SK-N-SH (cell line): ENCODE data around the gene RBP5. TPM values are rescaled to one million over a fixed set of nuclear protein-coding genes. Genes with fewer than 3 reads are reported as not detected.

Experiments
- CTCF ChIA-PET: fragments of 300-600, 350-600 bp; formaldehyde crosslinking; extraction: SDS; loops from one replicate; lab custom pipeline; 2021; lab: Yijun Ruan, JAX
- POLR2A ChIA-PET: fragments of 350-600 bp; sonication (Branson Sonifier 250); formaldehyde crosslinking; extraction: SDS; loops from one replicate; lab custom pipeline; 2020; ENCODE audit warnings: antibody characterized with exemption, inconsistent platforms; lab: Yijun Ruan, JAX
- DNase-seq: peaks from one replicate; pipeline ENCODE4 v3.0.0; 2012
- H2AFZ ChIP-seq: fragments of 200-600 bp; sonication (generic); 2 replicates; pipeline ENCODE4 v1.8.1; 2016; ENCODE audit warnings: antibody characterized with exemption, mild to moderate bottlenecking, low read depth
- H3F3A ChIP-seq: fragments of 200-600 bp; sonication (generic); replicated peaks from 2 replicates; pipeline ENCODE3; 2016; ENCODE audit warnings: antibody characterized with exemption, mild to moderate bottlenecking; ENCODE audit not compliant: insufficient read depth
- H3K27ac ChIP-seq, 2 experiments: fragments of 200-500 bp in 1 of 2; fragments of 200-600 bp in 1 of 2; sonication (Bioruptor generic) in 1 of 2; sonication (generic), shearing (Covaris generic) in 1 of 2; 2 replicates each; pipeline versions ENCODE4 v1.5.1 to v1.6.1; 2014 to 2016; ENCODE audit warnings: low read depth in 2 of 2, inconsistent platforms in 1 of 2, low read length in 1 of 2, mild to moderate bottlenecking in 1 of 2, mixed read lengths in 1 of 2
- H3K27me3 ChIP-seq: fragments of 200-600 bp; sonication (generic), shearing (Covaris generic); 2 replicates; pipeline ENCODE4 v1.6.1; 2016; ENCODE audit warnings: mixed run types; ENCODE audit not compliant: insufficient read depth
- H3K36me3 ChIP-seq, 2 experiments: fragments of 200-500 bp in 1 of 2; fragments of 200-600 bp in 1 of 2; sonication (Bioruptor generic) in 1 of 2; sonication (generic) in 1 of 2; replicated peaks in 1 of 2; 2 replicates each; pipeline versions ENCODE3 to v1.5.1; 2014 to 2016; ENCODE audit warnings: low read length in 1 of 2, mild to moderate bottlenecking in 1 of 2; ENCODE audit not compliant: insufficient read depth in 2 of 2, control insufficient read depth in 1 of 2
- H3K4me1 ChIP-seq, 2 experiments: fragments of 200-500 bp in 1 of 2; fragments of 200-600 bp in 1 of 2; sonication (Bioruptor generic) in 1 of 2; sonication (generic), shearing (Covaris generic) in 1 of 2; 2 replicates each; pipeline versions ENCODE4 v1.5.1 to v1.6.1; 2014 to 2016; ENCODE audit warnings: low read depth in 1 of 2, low read length in 1 of 2, mixed run types in 1 of 2; ENCODE audit not compliant: insufficient read depth in 2 of 2, control insufficient read depth in 1 of 2
- H3K4me2 ChIP-seq: fragments of 200-600 bp; sonication (generic), shearing (Covaris generic); 2 replicates; pipeline ENCODE4 v1.6.1; 2017; ENCODE audit warnings: mixed run types
- H3K4me3 ChIP-seq, 2 experiments: fragments of 200-500 bp in 1 of 2; fragments of 200-600 bp in 1 of 2; sonication (Bioruptor generic) in 1 of 2; sonication (generic), shearing (Covaris generic) in 1 of 2; 2 replicates each; pipeline versions ENCODE4 v1.5.1 to v1.8.1; 2014 to 2016; ENCODE audit warnings: low read depth in 2 of 2, inconsistent platforms in 1 of 2, low read length in 1 of 2, mild to moderate bottlenecking in 1 of 2, mixed read lengths in 1 of 2, moderate library complexity in 1 of 2
- H3K79me2 ChIP-seq: fragments of 200-600 bp; sonication (generic); 2 replicates; pipeline ENCODE4 v1.8.1; 2017; ENCODE audit warnings: mild to moderate bottlenecking; ENCODE audit not compliant: insufficient read depth
- H3K9ac ChIP-seq: fragments of 200-600 bp; sonication (generic); 2 replicates; pipeline ENCODE4 v1.6.1; 2017; ENCODE audit warnings: mixed run types
- H3K9me2 ChIP-seq: fragments of 200-600 bp; sonication (generic); 2 replicates; pipeline ENCODE4 v1.6.1; 2017; ENCODE audit warnings: mixed run types
- H3K9me3 ChIP-seq: fragments of 200-600 bp; sonication (generic); 2 replicates; pipeline ENCODE4 v1.6.1; 2017; ENCODE audit warnings: mixed run types, mild to moderate bottlenecking, moderate library complexity
- H4K20me1 ChIP-seq: fragments of 200-600 bp; sonication (generic); 2 replicates; pipeline ENCODE4 v1.6.1; 2017; ENCODE audit warnings: mild to moderate bottlenecking, mixed run types; ENCODE audit not compliant: insufficient read depth
- EZH2phosphoT487 ChIP-seq: fragments of 200-600 bp; sonication (generic); IDR thresholded peaks from 2 replicates; pipeline ENCODE4 v1.6.1; 2017; ENCODE audit warnings: low read depth, mixed run types, mild to moderate bottlenecking, antibody characterized with exemption, moderate library complexity, borderline replicate concordance
- FOSL2 ChIP-seq: IDR thresholded peaks from 2 replicates; pipeline ENCODE4 v1.4.0; 2012; ENCODE audit warnings: low read depth, mild to moderate bottlenecking, moderate library complexity, borderline replicate concordance
- FOXM1 ChIP-seq: IDR thresholded peaks from 2 replicates; pipeline ENCODE4 v1.4.0; 2012; ENCODE audit warnings: low read depth, mild to moderate bottlenecking
- GATA2 ChIP-seq: sonication (generic); formaldehyde crosslinking; IDR thresholded peaks from 2 replicates; pipeline ENCODE4 v1.5.0; 2020; ENCODE audit warnings: mild to moderate bottlenecking, missing genetic modification reagents
- MAX ChIP-seq: IDR thresholded peaks from 2 replicates; pipeline ENCODE4 v1.4.0; 2012; ENCODE audit warnings: low read depth
- MEF2A ChIP-seq: IDR thresholded peaks from 2 replicates; pipeline ENCODE4 v1.4.0; 2012; ENCODE audit warnings: low read depth, borderline replicate concordance
- NRF1 ChIP-seq: IDR thresholded peaks from 2 replicates; pipeline ENCODE4 v1.6.1; 2012; ENCODE audit warnings: low read depth, mild to moderate bottlenecking, low read length
- PBX3 ChIP-seq: IDR thresholded peaks from 2 replicates; pipeline ENCODE4; 2012
- RCOR1 ChIP-seq: fragments of 150-350 bp; IDR thresholded peaks from 2 replicates; pipeline ENCODE4 v1.6.1; 2017; ENCODE audit warnings: antibody characterized with exemption, low read length
- RXRA ChIP-seq: IDR thresholded peaks from 2 replicates; pipeline ENCODE4 v1.4.0; 2012; ENCODE audit warnings: low read depth, mild to moderate bottlenecking, borderline replicate concordance
- TCF12 ChIP-seq: IDR thresholded peaks from 2 replicates; pipeline ENCODE4 v1.4.0; 2012
- YY1 ChIP-seq: IDR thresholded peaks from 2 replicates; pipeline ENCODE4 v1.4.0; 2012; ENCODE audit warnings: low read depth, mild to moderate bottlenecking
- WGBS: methylation state at CpG from one replicate; pipeline ENCODE4 v1.1.6; 2017; ENCODE audit warnings: low lambda C conversion rate; 5-methylcytosine and 5-hydroxymethylcytosine counted together
- polyA plus RNA-seq, 3 experiments: library from polyadenylated mRNA; depleted of rRNA; stranded (reverse); fragments of >200 nt; gene quantifications; 2 replicates each; pipeline ENCODE4 v1.2.3, GENCODE V29; 2012
- TF ChIP-seq, protein P1 (sequence below): IDR thresholded peaks from 2 replicates; pipeline ENCODE4 v1.4.0; 2012; ENCODE audit warnings: low read depth, borderline replicate concordance
- TF ChIP-seq, protein P2 (sequence below): IDR thresholded peaks from 2 replicates; pipeline ENCODE4 v1.6.1; 2012; ENCODE audit warnings: mild to moderate bottlenecking, low read depth, low read length, moderate library complexity

RBP5 gene
- polyA plus RNA-seq, 1 of the 3 experiments (the other 2 are of a cell fraction): 0.12 TPM

DNA sequence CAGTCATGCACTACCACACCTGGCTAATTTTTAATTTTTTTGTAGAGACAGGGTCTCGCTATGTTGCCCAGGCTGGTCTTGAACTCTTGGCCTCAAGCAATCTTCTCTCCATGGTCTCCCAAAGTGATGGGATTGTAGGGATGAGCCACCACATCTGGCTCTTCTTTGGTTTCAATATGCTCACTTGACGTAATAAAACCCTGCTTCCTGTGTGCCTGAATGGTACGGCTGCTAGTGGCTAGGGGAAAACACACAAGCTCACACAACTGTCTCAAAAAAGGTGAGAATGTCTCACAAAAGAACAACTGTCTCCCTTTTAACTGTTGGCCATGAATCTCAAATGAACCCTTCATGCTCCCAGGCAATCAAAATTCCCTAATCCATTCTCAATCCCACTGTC lies 53.2 kb downstream of the RBP5 start:
- Histone ChIP-seq H3K9ac (no peak overlapping the region), H4K20me1 (no peaks in the 10 kb centered on the region), H2AFZ (no peak overlapping the region), H3K9me3 (no peaks in the 10 kb centered on the region), H3K9me2 (no peaks in the 10 kb centered on the region), H3K4me3 (no peak overlapping the region), H3K79me2 (no peaks in the 10 kb centered on the region), H3K4me1 (peaks cover 0 to 3% of the 10 kb centered on the region in 2 experiments; a peak in 1 of 4 replicates), H3K4me2 (no peak overlapping the region), H3F3A (peaks cover 7% of the 10 kb centered on the region), H3K27me3 (peaks cover 11% of the 10 kb centered on the region; the same call in 1 of the 2 replicates), H3K36me3 (no peaks in the 10 kb centered on the region), H3K27ac (no peak overlapping the region)
- CTCF ChIA-PET: interaction anchor here (0.9 to 1.8 kb wide), 5 partner anchors 12 to 34 kb away, joined by 3 to 7 read pairs (median 3); partner anchors contain the start of gene C1RL
- DNase-seq: no peak
- WGBS: 69% methylated on average over 3 of the region's 3 CpGs
- POLR2A ChIA-PET: interaction anchor here (0.6 kb wide), 1 partner anchor 20 kb away, joined by 3 read pairs; no protein-coding TSS in a partner anchor
- TF ChIP-seq EZH2phosphoT487 (no peak), FOXM1 (no peak), NRF1 (no peak), YY1 (no peak), MEF2A (no peak), MAX (no peak), RCOR1 (no peak), GATA2 (CRISPR knock-in tag) (no peak), TCF12 (no peak), PBX3 (no peak), FOSL2 (no peak), RXRA (no peak)
- TF ChIP-seq, protein P1, sequence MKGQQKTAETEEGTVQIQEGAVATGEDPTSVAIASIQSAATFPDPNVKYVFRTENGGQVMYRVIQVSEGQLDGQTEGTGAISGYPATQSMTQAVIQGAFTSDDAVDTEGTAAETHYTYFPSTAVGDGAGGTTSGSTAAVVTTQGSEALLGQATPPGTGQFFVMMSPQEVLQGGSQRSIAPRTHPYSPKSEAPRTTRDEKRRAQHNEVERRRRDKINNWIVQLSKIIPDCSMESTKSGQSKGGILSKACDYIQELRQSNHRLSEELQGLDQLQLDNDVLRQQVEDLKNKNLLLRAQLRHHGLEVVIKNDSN: no peak
- TF ChIP-seq, protein P2, sequence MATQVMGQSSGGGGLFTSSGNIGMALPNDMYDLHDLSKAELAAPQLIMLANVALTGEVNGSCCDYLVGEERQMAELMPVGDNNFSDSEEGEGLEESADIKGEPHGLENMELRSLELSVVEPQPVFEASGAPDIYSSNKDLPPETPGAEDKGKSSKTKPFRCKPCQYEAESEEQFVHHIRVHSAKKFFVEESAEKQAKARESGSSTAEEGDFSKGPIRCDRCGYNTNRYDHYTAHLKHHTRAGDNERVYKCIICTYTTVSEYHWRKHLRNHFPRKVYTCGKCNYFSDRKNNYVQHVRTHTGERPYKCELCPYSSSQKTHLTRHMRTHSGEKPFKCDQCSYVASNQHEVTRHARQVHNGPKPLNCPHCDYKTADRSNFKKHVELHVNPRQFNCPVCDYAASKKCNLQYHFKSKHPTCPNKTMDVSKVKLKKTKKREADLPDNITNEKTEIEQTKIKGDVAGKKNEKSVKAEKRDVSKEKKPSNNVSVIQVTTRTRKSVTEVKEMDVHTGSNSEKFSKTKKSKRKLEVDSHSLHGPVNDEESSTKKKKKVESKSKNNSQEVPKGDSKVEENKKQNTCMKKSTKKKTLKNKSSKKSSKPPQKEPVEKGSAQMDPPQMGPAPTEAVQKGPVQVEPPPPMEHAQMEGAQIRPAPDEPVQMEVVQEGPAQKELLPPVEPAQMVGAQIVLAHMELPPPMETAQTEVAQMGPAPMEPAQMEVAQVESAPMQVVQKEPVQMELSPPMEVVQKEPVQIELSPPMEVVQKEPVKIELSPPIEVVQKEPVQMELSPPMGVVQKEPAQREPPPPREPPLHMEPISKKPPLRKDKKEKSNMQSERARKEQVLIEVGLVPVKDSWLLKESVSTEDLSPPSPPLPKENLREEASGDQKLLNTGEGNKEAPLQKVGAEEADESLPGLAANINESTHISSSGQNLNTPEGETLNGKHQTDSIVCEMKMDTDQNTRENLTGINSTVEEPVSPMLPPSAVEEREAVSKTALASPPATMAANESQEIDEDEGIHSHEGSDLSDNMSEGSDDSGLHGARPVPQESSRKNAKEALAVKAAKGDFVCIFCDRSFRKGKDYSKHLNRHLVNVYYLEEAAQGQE: no peak
